ENCODE results near the gene CHST15.

CHST15 gene

DNA sequence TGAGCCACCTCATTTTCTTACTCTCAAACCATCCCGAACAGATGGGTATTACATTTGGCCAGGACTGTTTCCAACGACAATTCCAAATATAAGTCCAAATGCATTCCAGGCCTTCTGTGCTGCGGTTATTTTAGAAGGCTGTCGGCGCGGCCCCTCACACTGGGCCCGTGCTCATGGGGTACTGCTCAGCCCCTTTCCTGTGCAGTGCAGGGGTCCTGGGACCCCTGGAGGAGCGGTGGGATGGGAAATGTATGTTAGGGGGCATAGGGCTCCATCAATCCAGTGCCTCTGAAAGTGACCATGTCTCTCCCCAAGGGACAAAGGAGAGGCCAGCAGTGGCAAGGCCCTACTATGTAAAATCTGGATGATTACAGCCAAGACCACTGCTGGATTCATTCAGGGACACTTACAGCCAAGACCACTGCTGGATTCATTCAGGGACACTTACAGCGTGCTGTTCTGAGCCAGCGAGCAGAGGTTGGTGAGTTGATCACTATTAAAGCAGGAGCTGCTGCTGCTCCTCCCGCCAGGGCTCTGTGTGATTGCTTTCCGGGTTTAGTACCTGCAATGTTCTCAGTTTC is 66.3 kb downstream of the CHST15 start:
- DNase-seq = no peak

DNA sequence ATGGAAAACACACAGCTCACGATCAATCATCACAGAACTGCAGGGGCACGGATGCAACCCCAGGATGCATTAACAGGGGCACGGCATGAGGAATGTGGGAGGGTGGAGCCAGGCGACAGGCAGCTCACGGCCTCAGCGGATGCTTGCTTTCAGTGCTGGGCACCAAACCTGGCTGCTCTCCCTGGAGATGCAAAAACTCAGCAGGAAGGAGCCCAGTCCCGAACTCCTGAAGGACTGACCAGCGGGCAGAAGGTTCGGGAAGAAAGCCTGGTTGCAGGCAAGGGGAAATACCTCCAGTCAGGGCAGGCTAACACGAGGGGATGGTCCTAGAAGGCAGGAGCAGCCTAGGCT is 66.8 kb downstream of the CHST15 start:
- DNase-seq = no peak

DNA sequence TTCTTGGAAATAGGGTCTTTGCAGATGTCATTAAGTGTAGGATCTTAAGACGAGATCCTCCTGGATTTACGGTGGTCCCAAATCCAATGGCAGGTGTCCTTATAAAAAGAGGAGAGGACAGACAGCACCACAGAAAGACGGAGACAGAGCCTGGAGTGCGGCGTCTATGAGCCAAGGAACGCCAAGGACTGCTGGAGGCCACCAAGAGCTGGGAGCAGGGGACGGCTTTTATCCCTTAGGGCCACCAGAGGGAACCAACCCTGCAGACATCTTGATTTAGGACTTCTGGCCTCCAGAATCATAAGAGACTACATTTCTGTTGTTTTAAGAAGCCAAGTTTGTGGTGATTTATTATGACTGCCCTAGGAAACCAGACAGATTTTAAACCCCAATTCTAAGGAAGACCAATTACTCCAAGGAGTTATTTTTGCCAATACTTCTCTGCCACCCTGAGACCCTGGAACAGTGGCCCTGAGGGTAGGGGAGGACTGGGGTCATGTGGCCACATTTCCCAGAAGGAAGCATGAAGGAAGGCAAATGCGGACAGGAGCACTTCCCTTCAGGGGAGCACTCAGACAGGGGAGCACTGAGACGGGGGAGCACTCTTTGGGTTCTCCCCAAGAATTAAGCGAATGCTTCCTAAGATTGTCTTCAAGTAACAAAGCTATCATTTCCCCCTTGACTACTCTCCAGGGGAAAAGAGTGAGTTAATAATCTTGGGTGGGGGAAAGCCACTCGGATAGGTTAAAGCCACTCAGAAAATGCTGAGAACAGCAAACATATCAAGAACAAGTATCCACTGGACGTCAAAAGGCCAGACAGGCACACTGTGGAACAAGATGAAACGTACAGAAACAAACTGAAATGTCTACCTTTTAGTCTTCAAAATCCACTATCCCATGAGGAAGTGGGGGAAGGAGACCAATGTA is 67.5 kb downstream of the CHST15 start:
- peak; percentile 84 to 91 for DNase-seq

- DNase-seq = no peak
Measured at GRCh38 chr10:124025152-124025551, 68.2 kb downstream of the CHST15 start.

GRCh38 chr10:124022066-124022465 is 71.3 kb downstream of the CHST15 start:
- no peak for DNase-seq

- no peak for DNase-seq
Measured at GRCh38 chr10:124020981-124021815, 72.2 kb downstream of the CHST15 start.

GRCh38 chr10:124019886-124020797 is 73.3 kb downstream of the CHST15 start:
- no peak for DNase-seq

DNA sequence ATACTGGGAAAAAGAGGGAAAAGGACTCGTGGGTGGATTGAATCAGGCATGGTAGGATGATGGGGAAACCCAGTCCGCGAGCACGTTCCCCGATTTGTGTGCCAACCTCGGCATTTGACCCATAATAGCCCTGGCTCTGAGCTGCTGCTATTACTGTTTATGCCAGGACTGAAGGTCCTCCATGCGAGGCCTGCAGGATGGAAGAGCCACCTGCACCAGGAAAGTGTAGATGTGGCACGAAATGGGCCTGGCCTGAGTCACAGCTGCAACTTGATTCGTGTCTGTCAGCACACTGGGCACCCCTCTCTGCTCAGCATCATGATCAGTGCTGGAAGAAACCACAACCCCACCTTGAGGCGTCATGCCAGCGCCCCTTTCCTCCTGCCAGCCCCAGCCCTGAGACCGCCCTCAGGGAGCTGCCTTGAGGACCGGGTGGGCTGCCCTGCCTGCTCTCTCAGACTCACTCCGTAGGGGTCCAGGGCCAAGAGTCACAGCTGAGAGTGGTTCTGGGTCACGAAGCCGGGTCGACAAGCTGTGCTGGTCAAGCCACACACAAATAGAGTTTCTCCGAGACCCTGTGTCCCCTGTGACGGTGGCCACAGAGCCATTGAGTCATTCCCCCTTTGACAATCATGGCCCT is 74.4 kb downstream of the CHST15 start:
- DNase-seq = no peak

- DNase-seq = no peak
Measured at GRCh38 chr10:124017729-124018128, 75.7 kb downstream of the CHST15 start.

DNA sequence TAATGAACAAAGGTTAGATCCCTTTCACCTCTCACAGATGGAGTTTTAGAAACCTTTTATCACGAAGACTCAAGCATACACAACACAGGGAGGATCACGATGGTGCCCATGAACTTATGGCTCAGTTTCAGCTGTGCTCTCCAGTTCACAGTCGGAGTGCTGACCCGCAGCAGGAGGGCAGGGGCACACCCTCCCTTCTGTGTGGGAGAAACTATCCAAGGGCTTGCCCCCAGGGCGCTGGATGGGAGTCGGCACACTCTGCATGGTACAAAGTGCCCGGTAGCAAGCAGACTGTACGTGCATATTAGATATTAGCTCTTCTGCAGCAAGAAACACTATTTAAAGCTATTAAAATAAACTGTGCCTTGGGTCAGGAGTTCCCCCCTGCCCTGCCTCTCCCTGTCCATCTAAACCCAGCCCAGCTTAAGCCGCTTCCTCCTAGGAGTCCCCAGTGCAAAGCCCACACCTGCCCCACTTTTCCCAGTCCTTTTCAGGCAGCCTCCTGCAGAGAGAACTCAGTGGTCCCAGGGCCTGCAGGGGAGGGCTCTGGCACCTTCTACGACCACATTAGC is 76.5 kb downstream of the CHST15 start:
- no peak for DNase-seq

- DNase-seq = no peak
Measured at GRCh38 chr10:124015991-124016390, 77.4 kb downstream of the CHST15 start.

GRCh38 chr10:124014416-124015154 is 78.8 kb downstream of the CHST15 start:
- DNase-seq = no peak

GRCh38 chr10:124013916-124014315 is 79.5 kb downstream of the CHST15 start:
- no peak for DNase-seq

DNA sequence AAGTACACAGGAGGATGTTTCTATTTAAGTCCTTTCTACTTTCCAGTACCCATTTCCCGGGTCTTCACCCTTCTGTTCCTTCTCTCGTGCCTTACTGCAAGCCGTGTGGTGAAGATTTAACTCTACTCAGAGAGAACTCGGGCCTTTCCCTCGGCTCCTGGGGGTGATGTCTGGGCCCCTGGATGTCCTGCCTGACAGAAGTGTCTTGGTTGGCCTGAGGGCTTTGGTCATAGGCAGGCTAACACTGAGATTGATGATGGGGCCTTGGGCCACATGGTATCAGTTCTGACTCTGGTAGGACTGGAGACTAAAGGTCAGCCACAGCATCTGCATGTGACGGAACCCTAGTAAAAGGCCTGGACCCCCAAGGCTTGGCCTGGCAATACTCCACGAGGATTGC is 80.4 kb downstream of the CHST15 start:
- DNase-seq = no peak

DNA sequence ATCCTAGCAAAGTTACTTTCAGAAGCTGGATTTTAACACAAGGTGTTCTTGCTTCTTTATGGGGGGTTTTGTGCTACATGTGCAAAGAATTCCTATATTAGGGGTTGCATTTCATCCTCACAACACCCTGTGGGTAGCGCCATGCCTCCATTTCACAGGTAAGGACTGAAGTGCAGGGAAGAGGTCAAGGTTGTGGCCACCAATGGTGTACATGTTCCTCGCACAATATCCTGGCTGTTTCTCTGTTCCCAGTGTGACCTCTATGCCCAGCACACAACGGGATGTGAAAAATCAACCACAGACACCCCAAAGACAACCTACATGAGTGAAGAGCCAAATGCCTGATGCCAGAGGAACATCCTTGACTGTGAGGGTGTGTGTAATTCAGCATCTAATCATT is 80.8 kb downstream of the CHST15 start:
- DNase-seq = no peak

- DNase-seq = no peak
Measured at GRCh38 chr10:124012066-124012465, 81.3 kb downstream of the CHST15 start.

DNA sequence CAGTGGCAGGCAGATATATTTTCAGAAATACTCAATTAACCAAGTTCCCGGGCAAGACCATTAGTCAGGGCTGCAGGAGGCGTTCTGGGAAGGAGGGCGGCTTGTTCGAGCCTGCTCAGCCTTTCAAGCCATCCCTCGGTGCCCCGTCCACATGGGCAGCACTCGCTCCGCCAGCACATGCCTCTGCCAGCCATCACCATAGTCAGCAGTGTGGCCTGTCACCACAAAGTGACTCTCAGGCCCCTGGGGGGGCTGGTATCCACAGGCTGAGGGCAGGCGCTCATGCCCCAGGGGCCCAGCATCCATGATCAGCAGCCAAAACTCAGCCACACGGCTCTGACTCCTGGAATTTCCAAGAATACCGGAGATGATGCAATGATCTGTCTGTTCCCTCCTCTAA is 81.9 kb downstream of the CHST15 start:
- no peak for DNase-seq

GRCh38 chr10:124010563-124011131 is 82.8 kb downstream of the CHST15 start:
- DNase-seq = no peak

DNA sequence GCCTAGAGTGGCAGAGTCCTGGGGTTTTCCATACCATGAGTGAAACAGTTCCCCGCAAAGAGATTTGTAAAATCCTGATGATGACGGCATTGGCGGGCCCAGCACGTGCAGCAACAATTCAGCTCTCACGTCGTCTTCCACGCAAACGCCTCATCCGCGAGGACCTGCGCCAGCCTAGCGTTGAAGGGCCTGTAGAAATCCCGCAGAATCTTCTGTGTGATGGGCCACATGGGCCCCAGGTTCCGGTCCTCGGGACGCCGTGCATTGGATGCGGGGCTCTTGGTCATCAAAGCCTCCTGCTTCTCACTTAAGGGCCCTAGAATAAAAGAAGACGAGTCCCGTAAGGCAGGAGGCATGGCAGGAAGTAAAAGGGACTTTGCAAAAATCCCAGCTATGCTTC is 83.4 kb downstream of the CHST15 start:
- no peak for DNase-seq

GRCh38 chr10:124009231-124010015 is 84.0 kb downstream of the CHST15 start:
- DNase-seq = no peak

All from Kasumi-1 (cell line).